K562 (cell line): ENCODE measurements around the gene PLA2G4C. TPM values are rescaled to one million over a fixed set of nuclear protein-coding genes. Genes with fewer than 3 reads are reported as not detected.
A peak's percentile ranks its signal among the peaks of the same experiment; 100 is the strongest.

Experiments used
- ATAC-seq: fragments of 200-7000 bp; cut with Tn5 transposase; 3 replicates; pipeline ENCODE4 v1.9.1; 2020; ENCODE audit warnings: moderate library complexity
- BruUV-seq: library from RNA; stranded (reverse); fragments of 400-500 nt; replicated peaks from 2 replicates; lab custom pipeline; 2021; lab: Mats Ljungman, UMichigan
- CTCF ChIA-PET: fragments of 300-600 bp; formaldehyde crosslinking; extraction: SDS; loops from one replicate; lab custom pipeline; 2021; ENCODE audit warnings: low intra/inter-chr PET ratio; lab: Yijun Ruan, JAX
- POLR2A ChIA-PET: fragments of 300-600, 350-650 bp; sonication (Branson Sonifier 250); formaldehyde crosslinking; extraction: SDS; loops from one replicate; lab custom pipeline; 2021; ENCODE audit warnings: antibody characterized with exemption, inconsistent platforms; lab: Yijun Ruan, JAX
- DNase-seq, 4 experiments: peaks; one replicate each; pipeline versions ENCODE4 v3.0.0 to v3.0.0-alpha.2; 2011 to 2018; ENCODE audit warnings: low spot score in 3 of 4, mixed read lengths in 3 of 4; ENCODE audit errors: extremely low read depth in 1 of 4
- FAIRE-seq: peaks from 2 replicates; lab custom pipeline; 2011; peaks lifted over from hg19 to GRCh38; lab: Jason Lieb, UNC
- H2AFZ ChIP-seq: 2 replicates; pipeline ENCODE4 v1.6.0; 2011; ENCODE audit warnings: low read depth, low read length, control low read depth, inconsistent platforms
- H3K27ac ChIP-seq: fragments of 200-600 bp; 3 replicates; pipeline ENCODE4 v1.8.0; 2011; ENCODE audit warnings: low read depth, mild to moderate bottlenecking, control low read depth, inconsistent platforms, low read length, moderate library complexity, mixed read lengths; ENCODE audit errors: extremely low read depth
- H3K27me3 ChIP-seq, 2 experiments: fragments of 300-600 bp in 1 of 2; 2 replicates in 1 of 2; 3 replicates in 1 of 2; pipeline versions ENCODE4 v1.6.0 to v1.8.0; 2011; ENCODE audit warnings: inconsistent platforms in 2 of 2, low read length in 2 of 2, mild to moderate bottlenecking in 1 of 2, mixed read lengths in 1 of 2, moderate library complexity in 1 of 2; ENCODE audit not compliant: control insufficient read depth in 2 of 2, insufficient read depth in 2 of 2
- H3K36me3 ChIP-seq: fragments of 300-600 bp; 3 replicates; pipeline ENCODE4 v1.8.0; 2011; ENCODE audit warnings: mild to moderate bottlenecking, low read length, inconsistent platforms; ENCODE audit not compliant: control insufficient read depth, insufficient read depth
- H3K4me1 ChIP-seq, 2 experiments: fragments of 200-600 bp in 1 of 2; replicated peaks in 1 of 2; 2 replicates in 1 of 2; 3 replicates in 1 of 2; pipeline versions ENCODE4 v1.5.1 to v1.8.0; 2011; ENCODE audit warnings: inconsistent platforms in 2 of 2, low read length in 2 of 2, mild to moderate bottlenecking in 1 of 2, mixed read lengths in 1 of 2, moderate library complexity in 1 of 2; ENCODE audit not compliant: control insufficient read depth in 2 of 2, insufficient read depth in 2 of 2
- H3K4me2 ChIP-seq: 2 replicates; pipeline ENCODE4 v1.6.1; 2011; ENCODE audit warnings: low read length, control low read depth, inconsistent platforms, mixed read lengths; ENCODE audit not compliant: insufficient read depth
- H3K4me3 ChIP-seq: fragments of 200-600 bp; sonication (generic), shearing (Covaris generic); 2 replicates; pipeline ENCODE4 v1.5.1; 2016; ENCODE audit warnings: control low read depth, inconsistent platforms
- H3K79me2 ChIP-seq: fragments of 200-600 bp; 3 replicates; pipeline ENCODE4 v1.8.0; 2011; ENCODE audit warnings: low read length, inconsistent platforms; ENCODE audit not compliant: control insufficient read depth, insufficient read depth
- H3K9ac ChIP-seq, 2 experiments: 2 replicates each; pipeline versions ENCODE4 v1.6.0 to v1.6.1; 2011; ENCODE audit warnings: low read depth in 2 of 2, low read length in 2 of 2, control low read depth in 1 of 2, inconsistent platforms in 1 of 2, mild to moderate bottlenecking in 1 of 2, mixed read lengths in 1 of 2; ENCODE audit not compliant: insufficient read depth in 1 of 2
- H3K9me1 ChIP-seq: one replicate; pipeline ENCODE4 v1.6.0; 2011; ENCODE audit warnings: inconsistent platforms, mild to moderate bottlenecking, low read length, moderate library complexity; ENCODE audit not compliant: control insufficient read depth, insufficient read depth
- H3K9me3 ChIP-seq: replicated peaks from 2 replicates; pipeline ENCODE4 v1.5.1; 2011; ENCODE audit warnings: low read depth, low read length, inconsistent platforms; ENCODE audit not compliant: control insufficient read depth, insufficient read depth
- H4K20me1 ChIP-seq: replicated peaks from 2 replicates; pipeline ENCODE4 v1.6.1; 2011; ENCODE audit warnings: low read length, inconsistent platforms, mixed read lengths; ENCODE audit not compliant: control insufficient read depth, insufficient read depth
- BRF1 ChIP-seq: IDR thresholded peaks from 3 replicates; pipeline ENCODE4 v1.6.1; 2011; ENCODE audit warnings: borderline replicate concordance, mild to moderate bottlenecking; ENCODE audit not compliant: insufficient read length; ENCODE audit errors: extremely low read depth
- CHD4 ChIP-seq: fragments of 200-600 bp; sonication (generic); IDR thresholded peaks from 3 replicates; pipeline ENCODE4 v1.6.1; 2012; ENCODE audit warnings: low read depth, mild to moderate bottlenecking, mixed read lengths, low read length, inconsistent platforms; ENCODE audit not compliant: insufficient read depth, insufficient replicate concordance, poor library complexity, severe bottlenecking
- CLOCK ChIP-seq: fragments of 250-450 bp; sonication (Bioruptor Pico); IDR thresholded peaks from 2 replicates; pipeline ENCODE4 v1.4.0; 2020; ENCODE audit warnings: mild to moderate bottlenecking, moderate library complexity, borderline replicate concordance
- E2F1 ChIP-seq: sonication (generic); formaldehyde crosslinking; IDR thresholded peaks from 2 replicates; pipeline ENCODE4 v1.8.1; 2023; ENCODE audit warnings: mild to moderate bottlenecking, missing genetic modification reagents, moderate library complexity
- ILF3 ChIP-seq: fragments of 450-650 bp; IDR thresholded peaks from 2 replicates; pipeline ENCODE4 v1.6.1; 2018; ENCODE audit warnings: antibody characterized with exemption, mild to moderate bottlenecking, moderate library complexity, borderline replicate concordance
- POLR2G ChIP-seq: fragments of 200-400 bp; formaldehyde crosslinking; IDR thresholded peaks from 2 replicates; pipeline ENCODE4 v1.6.1; 2017; ENCODE audit warnings: low read depth, mild to moderate bottlenecking, antibody characterized with exemption, low read length, moderate library complexity
- PREB ChIP-seq: sonication (generic); formaldehyde crosslinking; IDR thresholded peaks from 2 replicates; pipeline ENCODE4 v1.8.1; 2023; ENCODE audit warnings: mild to moderate bottlenecking, missing genetic modification reagents
- PTTG1 ChIP-seq: fragments of 450-650 bp; IDR thresholded peaks from 2 replicates; pipeline ENCODE4 v1.6.1; 2016; ENCODE audit warnings: low read depth, mild to moderate bottlenecking, missing genetic modification characterization, missing compliant biosample characterization
- RNF2 ChIP-seq: sonication (generic); IDR thresholded peaks from 2 replicates; pipeline ENCODE4 v1.6.1; 2016
- ZFP1 ChIP-seq: fragments of 450-650 bp; formaldehyde crosslinking; IDR thresholded peaks from 2 replicates; pipeline ENCODE4 v1.4.0; 2020; ENCODE audit warnings: mild to moderate bottlenecking, mixed read lengths
- ZNF12 ChIP-seq: sonication (generic); formaldehyde crosslinking; IDR thresholded peaks from 2 replicates; pipeline ENCODE4 v1.4.0; 2020; ENCODE audit warnings: mild to moderate bottlenecking, missing genetic modification reagents
- ZNF143 ChIP-seq: sonication (generic); formaldehyde crosslinking; IDR thresholded peaks from 2 replicates; pipeline ENCODE4 v1.9.0; 2022; ENCODE audit warnings: mild to moderate bottlenecking, missing genetic modification reagents
- ZNF431 ChIP-seq: sonication (generic); formaldehyde crosslinking; IDR thresholded peaks from 2 replicates; pipeline ENCODE4 v1.8.0; 2022; ENCODE audit warnings: mild to moderate bottlenecking, missing genetic modification reagents
- ZNF668 ChIP-seq: fragments of 250-450 bp; sonication (Bioruptor Pico); IDR thresholded peaks from 2 replicates; pipeline ENCODE4 v1.8.0; 2022; ENCODE audit warnings: mild to moderate bottlenecking, inconsistent platforms
- ZNF780A ChIP-seq: fragments of 250-450 bp; sonication (Bioruptor Pico); IDR thresholded peaks from 2 replicates; pipeline ENCODE4 v1.5.0; 2021; ENCODE audit warnings: mild to moderate bottlenecking
- WGBS: fragments of 100-300 bp; shearing (Covaris generic); methylation state at CpG from one replicate; pipeline ENCODE4 v1.1.6; 2016; ENCODE audit warnings: low coverage, mixed read lengths; ENCODE audit not compliant: insufficient coverage; ENCODE audit errors: missing lambda C conversion rate; 5-methylcytosine and 5-hydroxymethylcytosine counted together
- in situ Hi-C: fragments of 300-500 bp; cut with MboI; formaldehyde crosslinking; loops from 4 replicates; pipeline ENCODE4 v1.15.0; 2018; ENCODE audit warnings: inconsistent platforms, mixed read lengths
- intact Hi-C: fragments of 100-400 bp; cut with micrococcal nuclease; formaldehyde crosslinking; loops from 2 replicates; pipeline ENCODE4 v1.14.2; 2022
- polyA plus RNA-seq, 8 experiments: library from polyadenylated mRNA; depleted of rRNA in 4 of 8; stranded (reverse) in 5 of 8; unstranded in 3 of 8; fragments of >200 nt; fragmentation: Nextera tagmentation in 2 of 8; fragmentation: Illumina TruSeq in 1 of 8; extraction: Ambion mirVana in 2 of 8; extraction: Trizol in 1 of 8; gene quantifications; 2 replicates each; pipeline versions ENCODE4 v1.2.1 to v1.2.3, GENCODE V29; 2011 to 2014; ENCODE audit warnings: inconsistent platforms in 1 of 8, missing spikeins in 1 of 8
- total RNA-seq, 7 experiments: library from RNA; depleted of rRNA in 6 of 7; stranded (reverse); fragments of >200 nt in 6 of 7; fragmentation: Illumina TruSeq in 2 of 7; extraction: Trizol in 2 of 7; gene quantifications; 2 replicates each; pipeline versions ENCODE4 v1.2.1 to v1.2.3, GENCODE V29; 2011 to 2021; ENCODE audit warnings: low replicate concordance in 1 of 7

PLA2G4C gene
- total and polyA plus RNA-seq, 9 of the 15 experiments (the other 6 are each of a cell fraction or from before 2014, with no cell fraction given) = 0.27 to 0.35 (median 0.35) TPM; not detected in 6

- TF ChIP-seq ZNF668 (CRISPR knock-in tag) (no peak), BRF1 (no peak), POLR2G (peak; percentile 25; the same call in 1 of the 2 replicates), CHD4 (no peak), RNF2 (no peak), ILF3 (no peak)
These were observed 24.8 kb upstream of the PLA2G4C start (continued) for GRCh38 chr19:48135411-48135810.

- Histone ChIP-seq H3K27me3 (no peaks in the 10 kb centered on the region), H3K4me2 (no peak overlapping the region), H3K27ac (no peak overlapping the region), H3K36me3 (peaks cover 84% of the 10 kb centered on the region; the same call in 2 of the 3 replicates), H3K4me1 (peaks cover 0 to 11% of the 10 kb centered on the region in 2 experiments; a peak in 1 of 5 replicates), H3K9ac (no peak overlapping the region), H3K79me2 (no peaks in the 10 kb centered on the region), H2AFZ (no peak overlapping the region), H3K4me3 (no peak overlapping the region), H4K20me1 (no peaks in the 10 kb centered on the region), H3K9me1 (no peaks in the 10 kb centered on the region), H3K9me3 (no peaks in the 10 kb centered on the region)
- ChIA-PET CTCF (no interaction called here), POLR2A (no interaction called here)
- no TSS peak for BruUV-seq
- intact Hi-C loops = no loop called here
- DNase-seq = no peak
- 83% methylated on average over 5 of the region's 6 CpGs for WGBS
- in situ Hi-C loops = no loop called here
- ATAC-seq = no peak
- no peak for FAIRE-seq
- TF ChIP-seq ZNF431 (CRISPR knock-in tag) = no peak
- no peak for TF ChIP-seq ZNF12 (CRISPR knock-in tag)
- TF ChIP-seq ZFP1 (CRISPR knock-in tag) = no peak
- no peak for TF ChIP-seq ZNF780A (CRISPR knock-in tag)
- no peak for TF ChIP-seq PTTG1 (tag)
- no peak for TF ChIP-seq E2F1 (CRISPR knock-in tag)
- no peak for TF ChIP-seq ZNF143 (CRISPR knock-in tag)
- no peak for TF ChIP-seq PREB
- TF ChIP-seq CLOCK (CRISPR knock-in tag) = no peak
These were observed 22.5 kb upstream of the PLA2G4C start for GRCh38 chr19:48133094-48133493.
